C4-2B (cell line): Measurements from ENCODE around the gene FBH1.

ENCODE experiments used
- CTCF ChIP-seq: fragments of 450-650 bp; conservative IDR thresholded peaks from 2 replicates; pipeline ENCODE4 v1.5.1; 2017; ENCODE audit warnings: mild to moderate bottlenecking
- ZFX ChIP-seq: fragments of 450-650 bp; IDR thresholded peaks from 2 replicates; pipeline ENCODE4 v1.6.1; 2017

GRCh38 chr10:5862360-5862961, 27.6 kb upstream of the FBH1 start:
- no peak for TF ChIP-seq CTCF
- no peak for TF ChIP-seq ZFX
